HG02884 (cell line): Measurements from ENCODE around the gene GNAO1.
"Not testable (repeated sequence)": the region's sequence is repeated elsewhere in the genome, so short reads cannot be mapped to it uniquely, and the experiment has no call there.

Experiments
- ATAC-seq: cut with Tn5 transposase; IDR thresholded peaks from one replicate; pipeline ENCODE4 v1.9.1; 2021; ENCODE audit warnings: mild to moderate bottlenecking, moderate library complexity; ENCODE audit not compliant: unreplicated experiment

GNAO1 gene

GRCh38 chr16:56357241-56357764, 166.0 kb downstream of the GNAO1 start:
- ATAC-seq = peak; percentile 2

- ATAC-seq = no peak
Observed at GRCh38 chr16:56357765-56358322, 166.6 kb downstream of the GNAO1 start.

DNA sequence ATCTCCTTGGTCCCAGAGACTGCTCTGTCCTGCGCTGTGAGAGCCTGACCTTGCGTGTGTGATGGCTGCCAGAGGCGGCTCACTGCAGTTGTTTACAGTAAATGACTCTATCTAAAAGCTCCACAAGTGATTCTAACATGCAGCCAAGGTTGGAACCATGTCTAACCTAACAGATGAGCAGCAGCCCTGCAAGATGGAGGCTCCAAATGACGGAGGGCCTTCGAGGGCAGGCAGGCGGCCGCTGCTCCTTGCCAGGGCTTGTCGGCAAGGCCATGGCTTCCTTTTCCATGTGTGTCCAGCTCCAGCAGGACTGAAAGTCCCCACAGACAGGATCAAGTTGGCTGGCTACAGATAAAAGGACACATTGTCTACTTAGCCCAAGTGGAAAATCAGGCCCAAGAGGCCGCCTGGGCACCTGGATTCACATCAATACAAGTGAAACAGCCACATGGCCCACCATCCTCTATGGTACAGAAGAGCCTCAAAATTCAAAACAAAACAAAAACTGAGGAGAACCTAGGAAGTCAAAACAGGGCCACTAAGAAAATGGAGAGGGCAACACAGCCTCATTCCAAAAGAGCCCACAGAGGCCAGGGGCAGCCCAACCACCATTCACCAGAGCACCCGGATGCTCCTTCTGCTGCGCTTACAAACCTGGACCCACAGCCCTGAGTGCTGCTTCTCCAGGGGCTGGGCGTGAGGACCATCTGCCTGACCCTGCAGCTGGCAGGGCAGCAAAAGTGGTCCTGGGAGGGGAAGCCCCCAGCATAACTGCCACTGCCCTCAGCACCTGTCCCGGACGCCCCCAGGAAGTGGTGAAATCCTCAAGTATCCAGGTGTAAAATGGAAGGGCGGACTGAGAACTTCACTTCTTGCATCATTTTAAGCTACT, 169.1 kb downstream of the GNAO1 start:
- no peak for ATAC-seq

GRCh38 chr16:56362057-56362655, 170.9 kb downstream of the GNAO1 start:
- ATAC-seq = no peak

DNA sequence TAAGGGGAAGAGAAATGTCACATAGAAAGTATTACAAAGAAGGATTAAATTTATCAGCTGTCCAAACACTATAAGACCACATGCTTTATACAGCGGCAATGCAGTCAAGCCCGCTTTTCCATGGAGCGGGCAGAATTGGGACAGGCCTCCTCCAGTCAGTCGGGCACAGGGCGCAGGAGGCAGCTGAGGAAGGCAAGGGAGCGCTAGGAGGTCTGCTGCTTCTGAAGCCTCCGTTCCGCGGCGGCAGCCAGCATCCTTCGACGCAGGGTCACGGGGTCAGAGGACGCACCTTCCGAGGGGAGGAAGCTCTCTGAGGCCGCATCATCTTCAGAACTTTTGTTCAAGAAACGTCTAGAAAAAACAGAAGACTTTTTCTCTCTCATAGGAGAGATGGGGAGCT, 171.4 kb downstream of the GNAO1 start:
- no peak for ATAC-seq

DNA sequence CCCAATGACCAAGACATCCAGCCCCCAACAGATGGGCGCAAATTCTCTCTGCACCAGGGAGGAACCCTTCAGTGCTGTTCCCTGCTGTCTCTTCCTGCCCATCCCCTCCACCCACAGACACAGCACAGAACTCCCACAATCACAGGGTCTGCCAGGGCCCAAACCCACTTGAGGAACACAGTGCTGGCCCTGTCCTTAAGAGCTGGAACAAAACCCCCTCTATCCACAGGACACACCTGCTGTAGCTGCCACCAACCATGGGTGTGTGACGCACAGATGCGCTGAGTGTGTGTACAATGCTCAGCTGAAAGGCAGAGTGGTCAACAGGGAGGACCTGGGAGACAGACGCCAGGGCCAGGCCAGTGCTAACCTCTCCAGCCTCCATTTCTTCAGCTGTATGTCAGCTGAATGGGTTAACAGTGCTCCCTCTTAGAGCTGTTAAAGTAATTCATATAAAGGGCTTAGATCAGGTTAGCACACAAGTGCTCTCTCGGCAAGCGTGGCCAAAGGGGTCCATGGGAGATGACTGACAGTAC, 172.0 kb downstream of the GNAO1 start:
- ATAC-seq = no peak

DNA sequence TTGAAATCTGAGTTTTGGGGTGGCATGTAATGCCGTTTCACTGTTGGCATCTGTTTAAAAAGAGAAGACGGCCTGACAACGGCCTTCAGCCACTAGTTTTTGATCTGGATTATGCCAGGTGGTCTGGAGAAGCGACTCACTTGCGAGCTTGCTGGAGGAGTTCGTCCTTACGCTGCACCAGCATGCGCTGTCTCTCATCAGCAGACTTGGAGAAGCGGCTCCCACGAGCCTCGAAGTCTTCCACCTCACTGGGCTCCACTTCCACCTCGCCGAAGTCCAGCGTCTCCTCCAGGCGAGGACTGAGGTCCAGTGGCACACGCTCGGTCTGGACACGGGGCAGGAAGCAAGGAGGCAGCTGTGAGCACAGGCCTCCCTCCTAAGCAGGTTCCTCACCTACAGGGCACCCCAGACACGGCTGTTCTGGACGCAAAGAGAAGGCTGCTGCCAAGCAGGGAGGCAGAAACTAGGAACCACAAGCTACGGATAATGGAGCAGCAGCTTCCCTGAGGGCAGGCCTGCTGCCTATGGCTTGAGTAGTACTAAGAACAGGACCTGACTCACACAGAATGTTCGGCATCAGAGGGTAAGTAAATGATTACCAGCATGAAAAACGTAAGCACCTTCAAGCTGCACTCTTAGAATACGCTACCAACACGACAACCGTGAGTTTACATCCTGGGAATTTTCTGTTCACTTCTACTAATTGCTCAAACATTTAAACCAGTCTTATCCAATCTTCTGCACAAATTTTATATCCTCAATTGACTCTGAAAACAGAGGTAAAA, 172.7 kb downstream of the GNAO1 start:
- ATAC-seq = no peak

DNA sequence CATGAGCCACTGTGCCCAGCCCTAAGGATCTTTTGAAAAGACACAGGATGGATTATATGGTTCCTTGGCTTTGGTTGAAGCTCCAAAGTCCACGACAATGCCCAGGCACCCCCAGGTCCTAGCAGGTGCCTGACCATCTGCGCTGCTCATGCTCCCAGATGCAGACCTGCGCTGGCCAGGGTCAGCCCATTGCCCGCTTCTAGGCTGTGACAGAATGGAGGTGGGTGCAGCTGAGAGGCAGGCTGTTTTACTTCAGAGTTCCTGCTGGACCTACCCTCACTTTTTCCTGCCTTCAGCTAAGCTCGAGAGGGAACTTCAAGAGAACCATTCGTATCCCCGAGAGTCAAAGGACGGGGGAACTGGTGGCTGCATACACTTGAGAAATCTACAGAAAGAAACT, 173.6 kb downstream of the GNAO1 start:
- ATAC-seq = no peak

- ATAC-seq = no peak
Observed at GRCh38 chr16:56365552-56365951, 174.3 kb downstream of the GNAO1 start.

DNA sequence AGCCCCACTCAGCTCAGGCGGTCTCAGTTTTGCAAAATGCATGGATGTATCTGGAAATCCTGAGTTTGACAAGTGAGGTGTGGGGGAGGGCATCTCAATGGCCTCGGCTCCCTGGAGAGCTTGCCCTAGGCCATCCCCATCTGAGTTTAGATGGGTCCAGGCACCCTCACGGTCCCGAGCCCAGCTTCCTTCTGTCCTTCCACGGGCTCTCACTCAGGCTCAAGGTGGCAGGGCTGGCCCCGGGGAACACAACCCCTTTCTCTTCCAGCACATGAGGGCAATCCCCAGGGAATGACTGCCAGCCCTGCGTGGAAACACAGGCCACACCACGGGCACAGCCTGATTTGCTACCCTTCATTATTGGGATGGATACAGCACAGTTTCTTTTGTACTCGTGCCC, 175.7 kb downstream of the GNAO1 start:
- no peak for ATAC-seq

- ATAC-seq = no peak
Observed at GRCh38 chr16:56367764-56368163, 176.5 kb downstream of the GNAO1 start.

- ATAC-seq = no peak
Observed at GRCh38 chr16:56368545-56368944, 177.3 kb downstream of the GNAO1 start.

DNA sequence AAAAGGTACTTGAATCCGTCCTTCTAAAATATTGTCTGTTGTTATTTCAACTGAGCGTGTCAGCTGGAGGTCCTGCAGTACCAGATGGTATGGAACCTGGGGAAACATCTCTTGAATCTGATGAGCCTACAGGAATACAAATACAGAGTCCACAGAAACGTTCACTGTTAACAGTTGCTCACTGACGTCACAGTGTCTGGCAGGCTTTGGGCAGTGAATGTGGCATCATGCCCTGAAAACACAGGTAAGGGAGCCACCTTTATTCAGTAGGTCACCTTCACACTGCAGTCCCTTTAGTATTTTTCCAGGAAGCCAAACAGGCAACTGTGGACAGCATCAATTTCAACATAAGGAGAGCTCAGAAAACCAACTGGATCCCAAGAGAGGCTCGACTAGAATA, 177.9 kb downstream of the GNAO1 start:
- ATAC-seq = no peak

DNA sequence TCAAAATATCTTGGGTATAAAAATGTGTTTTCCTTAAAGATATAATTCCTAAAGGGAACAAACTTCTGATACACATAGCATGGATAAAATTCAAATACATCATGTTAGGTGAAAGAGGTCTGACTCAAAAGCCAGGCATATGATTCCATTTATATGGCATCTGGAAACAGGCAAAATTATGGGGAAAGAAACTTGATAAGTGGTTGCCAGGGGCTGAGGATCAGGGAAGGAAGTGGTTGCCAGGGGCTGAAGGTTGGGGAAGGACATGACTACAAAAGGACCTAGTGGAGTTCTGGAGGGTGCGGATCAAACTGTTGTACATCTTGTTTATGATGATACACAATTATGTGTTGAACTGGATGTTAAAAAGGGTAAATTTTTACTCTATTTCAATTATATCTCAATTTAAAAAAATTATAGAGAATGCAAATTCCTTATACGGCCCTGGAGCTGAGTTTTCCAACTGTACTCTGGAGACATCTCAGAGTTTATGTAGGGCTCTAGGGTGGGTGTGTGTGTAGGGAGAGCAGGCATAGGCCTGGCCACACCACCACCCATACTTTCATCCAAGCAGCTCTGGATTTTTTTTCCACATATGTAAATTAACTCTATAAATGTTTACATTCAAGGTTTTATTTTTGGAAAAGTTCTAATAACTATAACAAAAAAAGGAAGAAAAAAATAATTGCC, 179.0 kb downstream of the GNAO1 start:
- ATAC-seq = no peak

GRCh38 chr16:56370875-56371659, 179.8 kb downstream of the GNAO1 start:
- no peak for ATAC-seq

DNA sequence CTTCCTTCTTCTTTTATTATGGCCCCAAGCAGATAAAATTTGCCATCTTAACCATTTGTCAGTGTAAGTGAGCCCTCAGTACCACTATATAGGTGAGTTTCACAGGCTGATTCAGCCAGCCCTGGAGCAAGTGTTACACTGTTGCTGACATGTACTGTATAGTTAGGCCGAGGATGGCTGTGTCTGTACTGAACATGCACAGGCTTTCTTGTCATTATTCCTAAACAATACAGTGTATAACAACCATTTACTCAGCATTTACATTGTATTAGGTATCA, 180.3 kb downstream of the GNAO1 start:
- no peak for ATAC-seq

GRCh38 chr16:56372013-56372634, 180.8 kb downstream of the GNAO1 start:
- ATAC-seq = no peak

DNA sequence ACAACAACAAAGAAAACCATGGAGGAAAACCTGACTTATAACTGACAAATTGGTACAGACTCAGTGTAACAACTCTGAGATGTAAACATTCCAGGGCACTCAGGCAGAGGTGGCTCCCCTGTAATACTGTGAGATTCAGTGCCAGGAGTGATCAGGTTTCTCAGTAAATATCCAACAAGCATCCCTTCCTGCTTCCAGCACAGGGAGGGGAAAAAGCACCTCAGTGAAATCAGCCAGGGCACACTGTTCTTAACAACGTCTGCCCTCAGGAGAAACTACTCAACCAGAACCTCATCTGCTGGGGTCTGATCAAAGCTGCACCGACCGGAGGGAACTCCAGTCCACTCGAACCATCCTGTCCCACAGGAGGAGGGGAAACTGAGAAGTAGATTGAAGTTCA, 181.7 kb downstream of the GNAO1 start:
- no peak for ATAC-seq

- not testable (repeated sequence) for ATAC-seq
Observed at GRCh38 chr16:56375792-56376191, 184.5 kb downstream of the GNAO1 start.
